Calu3 (cell line): Measurements from ENCODE around the gene CTNNAL1. TPM values are rescaled to one million over a fixed set of nuclear protein-coding genes. Genes with fewer than 3 reads are reported as not detected.

ENCODE experiments used
- BruUV-seq: library from RNA; stranded (reverse); fragments of 400-500 nt; replicated peaks from 2 replicates; lab custom pipeline; 2021; lab: Mats Ljungman, UMichigan
- CTCF ChIA-PET: fragments of 300-600 bp; sonication (Branson Sonifier 250); formaldehyde crosslinking; loops from one replicate; lab custom pipeline; 2022; ENCODE audit warnings: antibody characterized with exemption; lab: Charles Lee
- DNase-seq: peaks from one replicate; pipeline ENCODE4 v3.0.0; 2022
- H3K27ac Mint-ChIP-seq: one replicate; pipeline ENCODE4 v1.8.0; 2022; ENCODE audit warnings: mixed read lengths; ENCODE audit not compliant: unreplicated experiment
- H3K27me3 Mint-ChIP-seq: one replicate; pipeline ENCODE4 v1.8.0; 2022; ENCODE audit warnings: mixed read lengths; ENCODE audit not compliant: unreplicated experiment
- H3K36me3 Mint-ChIP-seq: one replicate; pipeline ENCODE4 v1.8.0; 2022; ENCODE audit warnings: mild to moderate bottlenecking, moderate library complexity, mixed read lengths; ENCODE audit not compliant: insufficient read depth, unreplicated experiment
- H3K4me1 Mint-ChIP-seq: one replicate; pipeline ENCODE4 v1.8.0; 2022; ENCODE audit warnings: mild to moderate bottlenecking, low read depth, mixed read lengths; ENCODE audit not compliant: unreplicated experiment
- H3K4me3 Mint-ChIP-seq: one replicate; pipeline ENCODE4 v1.8.0; 2022; ENCODE audit warnings: mild to moderate bottlenecking, low read depth, moderate library complexity, mixed read lengths; ENCODE audit not compliant: unreplicated experiment
- H3K9me3 Mint-ChIP-seq: one replicate; pipeline ENCODE4 v1.8.0; 2022; ENCODE audit warnings: low read depth, mixed read lengths; ENCODE audit not compliant: unreplicated experiment
- intact Hi-C: fragments of 100-400 bp; cut with micrococcal nuclease; formaldehyde crosslinking; loops from one replicate; pipeline ENCODE4 v1.10.0; 2022; ENCODE audit not compliant: unreplicated experiment
- total RNA-seq: library from RNA; stranded (reverse); gene quantifications from 2 replicates; pipeline ENCODE4 v1.2.3, GENCODE V29; 2022
- TF ChIP-seq, protein P1 (sequence below): fragments of 200-600 bp; IDR thresholded peaks from one replicate; pipeline ENCODE4 v1.8.0; 2022; ENCODE audit warnings: antibody characterized with exemption; ENCODE audit not compliant: unreplicated experiment

Gene CTNNAL1
- total RNA-seq, 1 experiment from 2014 or later, result 20.6 TPM

DNA sequence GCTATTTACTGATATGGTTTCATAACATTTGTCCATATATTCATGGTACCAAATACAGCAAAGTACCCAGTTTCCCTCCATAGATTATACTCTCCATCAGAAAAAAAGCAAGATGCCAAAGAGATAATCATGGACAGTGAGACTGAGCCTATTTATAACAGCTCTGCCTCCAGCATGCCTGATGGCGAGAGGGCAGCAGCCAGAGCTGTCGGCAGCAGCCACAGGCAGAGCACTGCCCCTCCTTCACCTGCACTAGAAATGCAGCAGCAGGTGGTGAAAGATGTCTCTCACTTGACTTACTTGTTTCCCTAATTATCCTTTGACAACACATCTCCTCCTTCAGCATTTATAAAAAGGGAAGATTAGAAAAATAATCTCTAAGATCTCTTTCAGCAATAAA, 32.4 kb downstream of the CTNNAL1 start:
- Mint-ChIP-seq H3K9me3 (no peaks in the 10 kb centered on the region), H3K4me1 (no peaks in the 10 kb centered on the region), H3K4me3 (no peak overlapping the region), H3K27me3 (no peaks in the 10 kb centered on the region), H3K27ac (no peak overlapping the region), H3K36me3 (no peaks in the 10 kb centered on the region)
- intact Hi-C loops, result no loop called here
- CTCF ChIA-PET, result no interaction called here
- TF ChIP-seq, protein P1, sequence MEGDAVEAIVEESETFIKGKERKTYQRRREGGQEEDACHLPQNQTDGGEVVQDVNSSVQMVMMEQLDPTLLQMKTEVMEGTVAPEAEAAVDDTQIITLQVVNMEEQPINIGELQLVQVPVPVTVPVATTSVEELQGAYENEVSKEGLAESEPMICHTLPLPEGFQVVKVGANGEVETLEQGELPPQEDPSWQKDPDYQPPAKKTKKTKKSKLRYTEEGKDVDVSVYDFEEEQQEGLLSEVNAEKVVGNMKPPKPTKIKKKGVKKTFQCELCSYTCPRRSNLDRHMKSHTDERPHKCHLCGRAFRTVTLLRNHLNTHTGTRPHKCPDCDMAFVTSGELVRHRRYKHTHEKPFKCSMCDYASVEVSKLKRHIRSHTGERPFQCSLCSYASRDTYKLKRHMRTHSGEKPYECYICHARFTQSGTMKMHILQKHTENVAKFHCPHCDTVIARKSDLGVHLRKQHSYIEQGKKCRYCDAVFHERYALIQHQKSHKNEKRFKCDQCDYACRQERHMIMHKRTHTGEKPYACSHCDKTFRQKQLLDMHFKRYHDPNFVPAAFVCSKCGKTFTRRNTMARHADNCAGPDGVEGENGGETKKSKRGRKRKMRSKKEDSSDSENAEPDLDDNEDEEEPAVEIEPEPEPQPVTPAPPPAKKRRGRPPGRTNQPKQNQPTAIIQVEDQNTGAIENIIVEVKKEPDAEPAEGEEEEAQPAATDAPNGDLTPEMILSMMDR, result no peak
- no TSS peak for BruUV-seq
- no peak for DNase-seq

- intact Hi-C loops, result no loop called here
- H3K36me3 Mint-ChIP-seq, result no peaks in the 10 kb centered on the region
Measured at GRCh38 chr9:108978205-108978604, 35.1 kb downstream of the CTNNAL1 start.

GRCh38 chr9:108973895-108974294, 39.4 kb downstream of the CTNNAL1 start:
- Mint-ChIP-seq H3K36me3 (no peaks in the 10 kb centered on the region), H3K4me1 (no peaks in the 10 kb centered on the region), H3K4me3 (no peak overlapping the region), H3K27me3 (no peaks in the 10 kb centered on the region), H3K9me3 (no peaks in the 10 kb centered on the region), H3K27ac (no peak overlapping the region)
- CTCF ChIA-PET, result no interaction called here
- intact Hi-C loops, result no loop called here
- no TSS peak for BruUV-seq
- TF ChIP-seq, protein P1, result no peak
- DNase-seq, result no peak

More at GRCh38 chr9:108978205-108978604, 35.1 kb downstream of the CTNNAL1 start:
- no peak for DNase-seq
- Mint-ChIP-seq H3K9me3 (no peaks in the 10 kb centered on the region), H3K4me1 (no peaks in the 10 kb centered on the region), H3K4me3 (no peak overlapping the region), H3K27me3 (no peaks in the 10 kb centered on the region), H3K27ac (no peak overlapping the region)
- BruUV-seq, result no TSS peak
- TF ChIP-seq, protein P1, result no peak
- CTCF ChIA-PET, result no interaction called here

DNA sequence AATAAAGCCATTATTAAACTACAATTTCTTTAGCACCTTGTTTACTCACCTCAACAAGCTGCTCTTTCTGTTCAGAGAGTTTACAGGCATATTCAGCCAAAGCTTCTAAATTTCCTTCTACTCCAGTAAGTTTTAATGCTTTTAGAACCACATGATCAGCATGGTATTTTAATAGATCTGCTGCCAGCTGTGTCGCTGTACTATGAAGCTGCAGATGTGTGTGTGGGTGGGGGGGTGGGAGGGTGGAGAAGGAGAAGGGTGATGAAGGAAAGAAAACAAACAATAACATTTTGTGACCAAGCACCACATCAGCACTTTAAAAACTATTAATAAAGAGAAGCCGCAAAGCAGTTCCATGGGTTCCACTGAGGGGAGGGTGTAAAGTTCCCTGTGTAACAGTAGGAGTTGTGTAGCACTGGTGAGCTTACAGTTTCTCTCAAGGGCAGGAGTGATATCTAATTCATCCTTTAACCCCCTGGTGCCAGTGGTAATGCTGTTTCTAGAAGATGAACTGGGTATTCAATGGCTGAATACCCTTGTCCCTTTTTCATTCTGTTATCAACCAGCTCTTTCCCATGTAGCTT, 40.6 kb downstream of the CTNNAL1 start:
- no peak for DNase-seq
- no peaks in the 10 kb centered on the region for H3K36me3 Mint-ChIP-seq
- no peak overlapping the region for H3K27ac Mint-ChIP-seq
- intact Hi-C loops, result no loop called here
- no peaks in the 10 kb centered on the region for H3K27me3 Mint-ChIP-seq
- TF ChIP-seq, protein P1, result no peak
- BruUV-seq, result no TSS peak
- no peaks in the 10 kb centered on the region for H3K4me1 Mint-ChIP-seq
- H3K4me3 Mint-ChIP-seq, result no peak overlapping the region
- CTCF ChIA-PET, result no interaction called here
- H3K9me3 Mint-ChIP-seq, result no peaks in the 10 kb centered on the region
